Activated T-cell treated with anti-CD3 and anti-CD28 coated beads, Interleukin-2, amount 50 U/mL, for 4 hours (primary cell): ENCODE data around the gene FASTK. TPM values are rescaled to one million over a fixed set of nuclear protein-coding genes. Genes with fewer than 3 reads are reported as not detected.
A peak's percentile ranks its signal among the peaks of the same experiment; 100 is the strongest.

ENCODE experiments used
- ATAC-seq, 2 donors: fragments of 200-7000 bp; cut with Tn5 transposase; one replicate each; pipeline ENCODE4 v1.10.0; 2021
- DNase-seq: peaks from one replicate; pipeline ENCODE4 v3.0.0-alpha.2; 2020
- H3K27me3 Mint-ChIP-seq: one replicate; pipeline ENCODE4 v1.8.0; 2021; ENCODE audit warnings: low read depth, mixed read lengths
- H3K36me3 Mint-ChIP-seq: one replicate; pipeline ENCODE4 v1.8.0; 2022; ENCODE audit warnings: mixed read lengths; ENCODE audit not compliant: insufficient read depth
- H3K4me1 Mint-ChIP-seq: one replicate; pipeline ENCODE4 v1.8.0; 2021; ENCODE audit warnings: low read depth, mixed read lengths
- H3K4me3 Mint-ChIP-seq: one replicate; pipeline ENCODE4 v1.8.0; 2021; ENCODE audit warnings: mild to moderate bottlenecking, moderate library complexity, mixed read lengths
- H3K9me3 Mint-ChIP-seq: one replicate; pipeline ENCODE4 v1.8.0; 2021; ENCODE audit warnings: mixed read lengths
- total RNA-seq, 3 donors: library from RNA; stranded (reverse); gene quantifications; one replicate each; pipeline ENCODE4 v1.2.1, GENCODE V29; 2021

Gene FASTK
- total RNA-seq, 3 donors from 2014 or later: 96.5 to 111 (median 104) TPM

GRCh38 chr7:151073990-151074389 lies 6.6 kb downstream of the FASTK start:
- Mint-ChIP-seq H3K4me1 (peaks cover 7% of the 10 kb centered on the region), H3K27me3 (no peaks in the 10 kb centered on the region), H3K9me3 (no peaks in the 10 kb centered on the region), H3K36me3 (peaks cover 15% of the 10 kb centered on the region), H3K4me3 (no peak overlapping the region)
- ATAC-seq (no peak), DNase-seq (no peak)

- H3K36me3 Mint-ChIP-seq: peaks cover 18% of the 10 kb centered on the region
- no peaks in the 10 kb centered on the region for H3K9me3 Mint-ChIP-seq
These were observed 9.4 kb downstream of the FASTK start for GRCh38 chr7:151071032-151071866.

GRCh38 chr7:151070574-151070960 lies 10.0 kb downstream of the FASTK start:
- Mint-ChIP-seq H3K27me3 (no peaks in the 10 kb centered on the region), H3K4me3 (no peak overlapping the region), H3K36me3 (peaks cover 14% of the 10 kb centered on the region), H3K4me1 (no peaks in the 10 kb centered on the region), H3K9me3 (no peaks in the 10 kb centered on the region)
- ATAC-seq (no peak), DNase-seq (no peak)

More at GRCh38 chr7:151071032-151071866, 9.4 kb downstream of the FASTK start:
- H3K27me3 Mint-ChIP-seq: no peaks in the 10 kb centered on the region
- no peak overlapping the region for H3K4me3 Mint-ChIP-seq
- ATAC-seq (no peak), DNase-seq (no peak)
- H3K4me1 Mint-ChIP-seq: no peaks in the 10 kb centered on the region

GRCh38 chr7:151069841-151070573 lies 10.6 kb downstream of the FASTK start:
- H3K4me3 Mint-ChIP-seq: no peak overlapping the region
- ATAC-seq: no peak
- H3K36me3 Mint-ChIP-seq: peaks cover 16% of the 10 kb centered on the region
- H3K27me3 Mint-ChIP-seq: no peaks in the 10 kb centered on the region
- no peaks in the 10 kb centered on the region for H3K9me3 Mint-ChIP-seq
- H3K4me1 Mint-ChIP-seq: no peaks in the 10 kb centered on the region
- no peak for DNase-seq

- Mint-ChIP-seq H3K27me3 (no peaks in the 10 kb centered on the region), H3K4me1 (no peaks in the 10 kb centered on the region), H3K36me3 (peaks cover 16% of the 10 kb centered on the region), H3K4me3 (no peak overlapping the region), H3K9me3 (no peaks in the 10 kb centered on the region)
- ATAC-seq (no peak), DNase-seq (no peak)
These were observed 12.4 kb downstream of the FASTK start for GRCh38 chr7:151068069-151068773.

GRCh38 chr7:151066273-151066974 lies 14.2 kb downstream of the FASTK start:
- Mint-ChIP-seq H3K36me3 (peaks cover 16% of the 10 kb centered on the region), H3K4me3 (no peak overlapping the region), H3K27me3 (no peaks in the 10 kb centered on the region), H3K4me1 (peaks cover 3% of the 10 kb centered on the region), H3K9me3 (no peaks in the 10 kb centered on the region)
- DNase-seq (no peak), ATAC-seq (no peak)

GRCh38 chr7:151065516-151065915 lies 15.1 kb downstream of the FASTK start:
- H3K36me3 Mint-ChIP-seq: peaks cover 16% of the 10 kb centered on the region
- no peaks in the 10 kb centered on the region for H3K27me3 Mint-ChIP-seq
- H3K9me3 Mint-ChIP-seq: no peaks in the 10 kb centered on the region
- no peak overlapping the region for H3K4me3 Mint-ChIP-seq
- ATAC-seq: no peak
- DNase-seq: no peak
- peaks cover 9% of the 10 kb centered on the region for H3K4me1 Mint-ChIP-seq

GRCh38 chr7:151064993-151065392 lies 15.6 kb downstream of the FASTK start:
- no peaks in the 10 kb centered on the region for H3K9me3 Mint-ChIP-seq
- no peaks in the 10 kb centered on the region for H3K27me3 Mint-ChIP-seq
- ATAC-seq (no peak), DNase-seq (no peak)
- H3K4me3 Mint-ChIP-seq: no peak overlapping the region
- peaks cover 16% of the 10 kb centered on the region for H3K36me3 Mint-ChIP-seq
- H3K4me1 Mint-ChIP-seq: peaks cover 13% of the 10 kb centered on the region

GRCh38 chr7:151064454-151064853 lies 16.2 kb downstream of the FASTK start:
- H3K4me1 Mint-ChIP-seq: peaks cover 13% of the 10 kb centered on the region
- peaks cover 16% of the 10 kb centered on the region for H3K36me3 Mint-ChIP-seq
- ATAC-seq: no peak
- H3K9me3 Mint-ChIP-seq: no peaks in the 10 kb centered on the region
- H3K27me3 Mint-ChIP-seq: no peaks in the 10 kb centered on the region
- DNase-seq: no peak
- no peak overlapping the region for H3K4me3 Mint-ChIP-seq

GRCh38 chr7:151063212-151063561 lies 17.4 kb downstream of the FASTK start:
- H3K9me3 Mint-ChIP-seq: no peaks in the 10 kb centered on the region
- ATAC-seq (no peak), DNase-seq (no peak)
- no peak overlapping the region for H3K4me3 Mint-ChIP-seq
- peaks cover 12% of the 10 kb centered on the region for H3K36me3 Mint-ChIP-seq
- H3K4me1 Mint-ChIP-seq: peaks cover 19% of the 10 kb centered on the region
- H3K27me3 Mint-ChIP-seq: no peaks in the 10 kb centered on the region

- no peak for DNase-seq
- H3K9me3 Mint-ChIP-seq: no peaks in the 10 kb centered on the region
- H3K27me3 Mint-ChIP-seq: no peaks in the 10 kb centered on the region
- no peak for ATAC-seq
- peaks cover 8% of the 10 kb centered on the region for H3K36me3 Mint-ChIP-seq
- H3K4me1 Mint-ChIP-seq: peaks cover 20% of the 10 kb centered on the region
- no peak overlapping the region for H3K4me3 Mint-ChIP-seq
These were observed 18.0 kb downstream of the FASTK start for GRCh38 chr7:151062399-151063211.

- ATAC-seq (no peak), DNase-seq (no peak)
- Mint-ChIP-seq H3K4me1 (peaks cover 26% of the 10 kb centered on the region), H3K27me3 (no peaks in the 10 kb centered on the region), H3K36me3 (peaks cover 5% of the 10 kb centered on the region), H3K4me3 (peak overlapping the region; percentile 92), H3K9me3 (no peaks in the 10 kb centered on the region)
These were observed 18.6 kb downstream of the FASTK start for GRCh38 chr7:151062111-151062398.

- peak overlapping the region; percentile 92 for H3K4me3 Mint-ChIP-seq
- H3K27me3 Mint-ChIP-seq: no peaks in the 10 kb centered on the region
These were observed 19.1 kb downstream of the FASTK start for GRCh38 chr7:151061213-151062110.

More at GRCh38 chr7:151061213-151062110, 19.1 kb downstream of the FASTK start:
- Mint-ChIP-seq H3K9me3 (no peaks in the 10 kb centered on the region), H3K36me3 (peaks cover 5% of the 10 kb centered on the region), H3K4me1 (peaks cover 31% of the 10 kb centered on the region)
- DNase-seq: no peak
- ATAC-seq: no peak
